Smooth muscle cell (in vitro differentiated cells): ENCODE measurements around the gene SLC44A4. TPM values are rescaled to one million over a fixed set of nuclear protein-coding genes. Genes with fewer than 3 reads are reported as not detected.

Experiments used
- DNase-seq: peaks from one replicate; lab custom pipeline; 2025; ENCODE audit not compliant: unreplicated experiment; lab: John Stamatoyannopoulos, UW
- H2AFZ ChIP-seq: fragments of 200-600 bp; sonication (generic); 2 replicates; pipeline ENCODE4 v1.6.0; 2016; ENCODE audit warnings: antibody characterized with exemption, low read depth, mild to moderate bottlenecking
- H3F3A ChIP-seq: fragments of 200-600 bp; sonication (generic); 2 replicates; pipeline ENCODE4 v1.6.0; 2017; ENCODE audit warnings: antibody characterized with exemption, low read depth
- H3K27ac ChIP-seq: fragments of 200-600 bp; sonication (generic); 2 replicates; pipeline ENCODE4 v1.5.1; 2016; ENCODE audit warnings: low read depth, mild to moderate bottlenecking
- H3K27me3 ChIP-seq: fragments of 200-600 bp; sonication (generic); 2 replicates; pipeline ENCODE4 v1.6.1; 2016; ENCODE audit warnings: low read depth, mild to moderate bottlenecking
- H3K36me3 ChIP-seq: fragments of 200-600 bp; sonication (generic); 2 replicates; pipeline ENCODE4 v1.5.1; 2016; ENCODE audit warnings: low read depth
- H3K4me1 ChIP-seq: fragments of 200-600 bp; sonication (generic); 2 replicates; pipeline ENCODE4 v1.5.1; 2016; ENCODE audit warnings: low read depth
- H3K4me2 ChIP-seq: fragments of 200-600 bp; sonication (generic); 2 replicates; pipeline ENCODE4 v1.6.0; 2016; ENCODE audit warnings: mild to moderate bottlenecking
- H3K4me3 ChIP-seq: fragments of 200-600 bp; sonication (generic); 2 replicates; pipeline ENCODE4 v1.5.1; 2016; ENCODE audit warnings: mild to moderate bottlenecking
- H3K79me2 ChIP-seq: fragments of 200-600 bp; sonication (generic); 2 replicates; pipeline ENCODE4 v1.6.0; 2016; ENCODE audit warnings: low read depth, mild to moderate bottlenecking
- H3K9ac ChIP-seq: fragments of 200-600 bp; sonication (generic); 2 replicates; pipeline ENCODE4 v1.6.0; 2016; ENCODE audit warnings: low read depth
- H3K9me3 ChIP-seq: fragments of 200-600 bp; sonication (generic); replicated peaks from 2 replicates; pipeline ENCODE4 v1.5.1; 2016; ENCODE audit warnings: low read depth
- H4K20me1 ChIP-seq: fragments of 200-600 bp; sonication (generic); 2 replicates; pipeline ENCODE4 v1.6.0; 2016; ENCODE audit warnings: low read depth
- WGBS: methylation state at CpG from one replicate; pipeline ENCODE4 v1.1.7; 2016; ENCODE audit warnings: low lambda C conversion rate; 5-methylcytosine and 5-hydroxymethylcytosine counted together
- polyA plus RNA-seq: library from polyadenylated mRNA; unstranded; fragments of >200 nt; fragmentation: Nextera tagmentation; extraction: Ambion mirVana; gene quantifications from 2 replicates; pipeline ENCODE4 v1.2.1, GENCODE V29; 2016
- total RNA-seq: library from RNA; depleted of rRNA; stranded (reverse); fragments of >200 nt; gene quantifications from 2 replicates; pipeline ENCODE4 v1.2.3, GENCODE V29; 2014
- TF ChIP-seq, protein P1 (sequence below): fragments of 200-600 bp; sonication (generic); IDR thresholded peaks from 2 replicates; pipeline ENCODE4 v1.5.1; 2017; ENCODE audit warnings: borderline replicate concordance, mild to moderate bottlenecking, antibody characterized with exemption; ENCODE audit not compliant: insufficient read depth, poor library complexity, severe bottlenecking

The SLC44A4 gene
- total and polyA plus RNA-seq, 2 experiments from 2014 or later: 0.30 to 0.85 TPM

DNA sequence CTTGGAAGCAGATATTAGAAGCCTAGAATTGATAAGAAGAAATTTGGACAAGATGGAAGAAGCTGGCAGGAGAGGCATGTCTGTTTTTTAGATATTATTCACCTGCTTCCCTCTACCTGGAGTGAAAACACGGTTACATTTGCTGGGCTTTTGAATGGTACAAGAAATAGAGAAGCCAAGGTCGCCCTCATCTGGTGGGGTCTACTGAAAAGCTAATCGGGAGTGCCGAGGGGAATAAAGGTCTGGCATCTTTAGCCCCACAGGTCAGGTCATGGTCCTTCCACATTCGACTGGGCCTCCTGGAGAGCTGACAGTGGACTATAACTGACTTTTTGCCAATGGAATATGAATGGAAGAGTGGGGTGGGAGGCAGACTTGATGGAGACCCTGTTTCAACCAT lies 44.1 kb upstream of the SLC44A4 start:
- TF ChIP-seq, protein P1, sequence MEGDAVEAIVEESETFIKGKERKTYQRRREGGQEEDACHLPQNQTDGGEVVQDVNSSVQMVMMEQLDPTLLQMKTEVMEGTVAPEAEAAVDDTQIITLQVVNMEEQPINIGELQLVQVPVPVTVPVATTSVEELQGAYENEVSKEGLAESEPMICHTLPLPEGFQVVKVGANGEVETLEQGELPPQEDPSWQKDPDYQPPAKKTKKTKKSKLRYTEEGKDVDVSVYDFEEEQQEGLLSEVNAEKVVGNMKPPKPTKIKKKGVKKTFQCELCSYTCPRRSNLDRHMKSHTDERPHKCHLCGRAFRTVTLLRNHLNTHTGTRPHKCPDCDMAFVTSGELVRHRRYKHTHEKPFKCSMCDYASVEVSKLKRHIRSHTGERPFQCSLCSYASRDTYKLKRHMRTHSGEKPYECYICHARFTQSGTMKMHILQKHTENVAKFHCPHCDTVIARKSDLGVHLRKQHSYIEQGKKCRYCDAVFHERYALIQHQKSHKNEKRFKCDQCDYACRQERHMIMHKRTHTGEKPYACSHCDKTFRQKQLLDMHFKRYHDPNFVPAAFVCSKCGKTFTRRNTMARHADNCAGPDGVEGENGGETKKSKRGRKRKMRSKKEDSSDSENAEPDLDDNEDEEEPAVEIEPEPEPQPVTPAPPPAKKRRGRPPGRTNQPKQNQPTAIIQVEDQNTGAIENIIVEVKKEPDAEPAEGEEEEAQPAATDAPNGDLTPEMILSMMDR: no peak
- no peak overlapping the region for H2AFZ ChIP-seq
- WGBS: 37% methylated on average over 5 of the region's 5 CpGs

DNA sequence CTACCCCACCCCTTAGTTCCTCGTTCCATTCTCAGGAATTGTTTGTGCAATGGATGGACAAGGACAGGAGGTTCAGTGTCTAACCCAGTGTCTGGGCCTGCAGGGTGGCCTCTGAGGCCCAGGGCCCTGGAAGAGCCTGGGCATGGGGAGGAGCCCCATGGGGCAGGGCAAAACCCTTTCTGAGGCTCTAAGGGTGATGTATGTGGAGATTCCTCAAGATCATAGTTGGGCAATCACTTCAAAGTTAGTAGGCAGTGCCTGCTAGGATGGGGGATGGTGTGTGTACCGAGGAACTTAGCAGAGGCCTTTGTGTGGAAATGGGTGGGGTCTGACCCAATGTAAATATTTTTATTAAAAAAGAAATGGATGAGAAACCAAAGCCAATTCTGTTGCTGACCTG lies 42.0 kb upstream of the SLC44A4 start:
- H3K27me3 ChIP-seq: no peaks in the 10 kb centered on the region
- no peaks in the 10 kb centered on the region for H3K36me3 ChIP-seq
- TF ChIP-seq, protein P1: no peak
- no peak overlapping the region for H3K4me3 ChIP-seq
- no peaks in the 10 kb centered on the region for H4K20me1 ChIP-seq
- no peaks in the 10 kb centered on the region for H3K4me1 ChIP-seq
- no peaks in the 10 kb centered on the region for H3K79me2 ChIP-seq
- no peak overlapping the region for H3K27ac ChIP-seq
- H2AFZ ChIP-seq: no peak overlapping the region
- WGBS: 73% methylated on average over 2 of the region's 2 CpGs
- no peak overlapping the region for H3K4me2 ChIP-seq
- DNase-seq: no peak
- H3F3A ChIP-seq: no peaks in the 10 kb centered on the region
- H3K9me3 ChIP-seq: no peaks in the 10 kb centered on the region
- H3K9ac ChIP-seq: no peak overlapping the region

More for the DNA sequence above, 44.1 kb upstream of the SLC44A4 start:
- Histone ChIP-seq H3K4me1 (no peaks in the 10 kb centered on the region), H3K27me3 (peaks cover 2% of the 10 kb centered on the region), H3F3A (no peaks in the 10 kb centered on the region), H4K20me1 (no peaks in the 10 kb centered on the region), H3K9me3 (no peaks in the 10 kb centered on the region), H3K4me2 (no peak overlapping the region), H3K27ac (no peak overlapping the region), H3K9ac (no peak overlapping the region), H3K79me2 (no peaks in the 10 kb centered on the region), H3K36me3 (no peaks in the 10 kb centered on the region), H3K4me3 (no peak overlapping the region)
- DNase-seq: no peak

DNA sequence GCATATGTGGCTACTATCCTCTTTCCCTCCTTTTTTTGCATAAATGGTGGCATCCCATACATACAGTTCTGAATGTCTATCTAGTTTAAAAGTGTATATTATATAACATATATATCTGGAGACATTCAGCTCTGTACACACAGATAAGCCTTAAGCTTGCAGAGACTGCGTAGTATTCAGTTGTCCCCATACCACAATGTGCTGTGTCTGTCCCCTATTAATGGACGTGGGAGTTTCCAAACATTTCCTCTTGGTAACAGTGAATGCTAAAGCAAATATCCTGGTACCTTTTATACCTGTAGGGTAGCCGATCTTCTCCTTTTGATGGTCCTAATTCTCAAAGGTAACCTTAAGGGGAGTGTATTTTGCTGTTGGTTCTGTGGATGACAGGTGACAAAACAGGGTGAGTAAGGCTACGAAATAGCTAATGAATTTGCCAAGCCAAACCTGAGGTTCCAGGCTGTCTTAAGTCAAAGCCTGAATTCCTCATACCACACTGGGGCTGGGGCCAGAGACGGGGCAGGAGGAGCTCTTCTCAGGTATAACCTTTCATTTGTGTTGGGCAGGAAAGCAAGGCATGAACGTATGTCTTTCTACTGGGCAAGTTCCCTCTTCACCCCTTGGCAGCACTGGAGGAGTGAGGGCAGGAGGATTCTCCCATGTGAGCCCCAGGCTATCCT lies 41.0 kb upstream of the SLC44A4 start:
- H3K4me2 ChIP-seq: no peak overlapping the region
- no peak overlapping the region for H2AFZ ChIP-seq
- TF ChIP-seq, protein P1: no peak
- no peaks in the 10 kb centered on the region for H3K9me3 ChIP-seq
- no peaks in the 10 kb centered on the region for H3K79me2 ChIP-seq
- no peaks in the 10 kb centered on the region for H4K20me1 ChIP-seq
- no peak overlapping the region for H3K4me3 ChIP-seq
- H3K27me3 ChIP-seq: no peaks in the 10 kb centered on the region
- H3K9ac ChIP-seq: no peak overlapping the region
- H3K36me3 ChIP-seq: no peaks in the 10 kb centered on the region
- H3K4me1 ChIP-seq: no peaks in the 10 kb centered on the region
- 81% methylated on average over 6 of the region's 6 CpGs for whole genome bisulfite sequencing
- no peak for DNase-seq
- H3K27ac ChIP-seq: no peak overlapping the region
- no peaks in the 10 kb centered on the region for H3F3A ChIP-seq

DNA sequence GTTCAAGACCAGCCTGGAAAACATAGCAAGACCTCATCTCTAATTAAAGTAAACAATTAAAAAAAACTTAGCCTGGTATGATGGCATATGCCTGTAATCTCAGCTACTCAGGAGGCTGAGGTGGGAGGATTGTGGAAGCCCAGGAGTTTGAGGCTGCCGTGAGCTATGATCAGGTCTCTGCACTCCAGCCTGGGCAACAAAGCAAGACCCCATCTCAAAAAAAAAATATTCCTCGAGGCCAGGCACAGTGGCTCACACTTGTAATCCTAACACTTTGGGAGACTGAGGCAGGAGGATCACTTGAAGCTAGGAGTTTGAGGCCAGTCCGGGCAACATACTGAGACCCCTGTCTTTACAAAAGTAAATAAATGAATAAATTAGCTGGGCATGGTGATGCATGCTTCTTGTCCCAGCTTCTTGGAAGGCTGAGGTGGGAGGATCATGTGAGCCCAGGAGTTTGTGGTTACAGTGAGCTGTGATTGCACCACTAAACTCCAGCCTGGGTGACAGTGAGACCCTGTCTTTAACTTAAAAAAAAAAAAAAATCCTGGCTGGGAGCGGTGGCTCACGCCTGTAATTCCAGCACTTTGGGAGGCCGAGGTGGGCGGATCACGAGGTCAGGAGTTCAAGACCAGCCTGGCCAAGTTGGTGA lies 39.4 kb upstream of the SLC44A4 start:
- DNase-seq: no peak
- no peak overlapping the region for H3K9ac ChIP-seq
- H2AFZ ChIP-seq: no peak overlapping the region
- TF ChIP-seq, protein P1: no peak
- WGBS: 93% methylated on average over 8 of the region's 8 CpGs
- H3K27me3 ChIP-seq: no peaks in the 10 kb centered on the region
- no peak overlapping the region for H3K4me3 ChIP-seq
- no peaks in the 10 kb centered on the region for H3K79me2 ChIP-seq
- no peaks in the 10 kb centered on the region for H3K9me3 ChIP-seq
- no peaks in the 10 kb centered on the region for H3K4me1 ChIP-seq
- no peak overlapping the region for H3K4me2 ChIP-seq
- no peak overlapping the region for H3K27ac ChIP-seq
- H3F3A ChIP-seq: no peaks in the 10 kb centered on the region
- H3K36me3 ChIP-seq: no peaks in the 10 kb centered on the region
- H4K20me1 ChIP-seq: no peaks in the 10 kb centered on the region
